SU-DHL-6 (cell line): ENCODE measurements around the gene VANGL1.

Source experiments
- H2AFZ ChIP-seq: fragments of 200-600 bp; sonication (generic); 2 replicates; pipeline ENCODE4 v1.6.1; 2014; ENCODE audit warnings: low read depth, mild to moderate bottlenecking, moderate library complexity, mixed read lengths, antibody characterized with exemption, low read length; ENCODE audit not compliant: severe bottlenecking
- H3F3A ChIP-seq: fragments of 200-600 bp; shearing (Covaris generic); 2 replicates; pipeline ENCODE4 v1.6.0; 2016; ENCODE audit warnings: antibody characterized with exemption, mild to moderate bottlenecking; ENCODE audit not compliant: insufficient read depth
- H3K27ac ChIP-seq: fragments of 200-600 bp; sonication (generic); 2 replicates; pipeline ENCODE4 v1.5.1; 2016; ENCODE audit warnings: low read depth, mild to moderate bottlenecking, low read length, moderate library complexity, mixed read lengths
- H3K27me3 ChIP-seq: fragments of 200-600 bp; sonication (generic), shearing (Covaris generic); 2 replicates; pipeline ENCODE4 v1.6.0; 2014; ENCODE audit warnings: mild to moderate bottlenecking, low read length
- H3K36me3 ChIP-seq: fragments of 200-600 bp; sonication (generic); 2 replicates; pipeline ENCODE4 v1.6.1; 2014; ENCODE audit warnings: mild to moderate bottlenecking, low read length, mixed read lengths
- H3K4me2 ChIP-seq: fragments of 300-600, 200-600 bp; shearing (Covaris generic), sonication (generic); 2 replicates; pipeline ENCODE4 v1.6.0; 2014; ENCODE audit warnings: low read length, low read depth, mild to moderate bottlenecking; ENCODE audit not compliant: poor library complexity, severe bottlenecking
- H3K4me3 ChIP-seq: fragments of 200-600 bp; sonication (generic); 2 replicates; pipeline ENCODE4 v1.5.1; 2014; ENCODE audit warnings: antibody characterized with exemption, low read length, mild to moderate bottlenecking, mixed read lengths; ENCODE audit not compliant: insufficient read depth, poor library complexity, severe bottlenecking
- H3K79me2 ChIP-seq: fragments of 200-600 bp; sonication (generic); 2 replicates; pipeline ENCODE4 v1.6.1; 2014; ENCODE audit warnings: mild to moderate bottlenecking, low read length, moderate library complexity; ENCODE audit not compliant: insufficient read depth
- H3K9ac ChIP-seq: fragments of 200-600 bp; sonication (generic); 2 replicates; pipeline ENCODE4 v1.7.0; 2014; ENCODE audit warnings: mild to moderate bottlenecking, low read length
- H3K9me2 ChIP-seq: fragments of 200-600 bp; sonication (generic); replicated peaks from 2 replicates; pipeline ENCODE4 v1.6.1; 2014; ENCODE audit warnings: low read length; ENCODE audit not compliant: insufficient read depth
- H3K9me3 ChIP-seq: fragments of 200-600 bp; sonication (generic); 2 replicates; pipeline ENCODE4 v1.6.1; 2014; ENCODE audit warnings: low read length, mixed read lengths; ENCODE audit not compliant: insufficient read depth
- H4K20me1 ChIP-seq: fragments of 200-600 bp; sonication (generic); 2 replicates; pipeline ENCODE4 v1.6.1; 2014; ENCODE audit warnings: low read depth, mild to moderate bottlenecking, antibody characterized with exemption, low read length, moderate library complexity, mixed read lengths
- CTCF ChIP-seq: fragments of 200-600 bp; sonication (generic); IDR thresholded peaks from one replicate; pipeline ENCODE4 v1.5.1; 2017; ENCODE audit warnings: antibody characterized with exemption, mild to moderate bottlenecking, low read length, moderate library complexity; ENCODE audit not compliant: insufficient read depth, poor library complexity, severe bottlenecking
- EZH2phosphoT487 ChIP-seq: fragments of 200-600 bp; sonication (generic), shearing (Covaris generic); conservative IDR thresholded peaks from 2 replicates; pipeline ENCODE4 v1.6.1; 2018; ENCODE audit warnings: mild to moderate bottlenecking, antibody characterized with exemption, low read length, moderate library complexity, mixed read lengths

Gene VANGL1

GRCh38 chr1:115642168-115643072, 650 bp downstream of the VANGL1 start:
- H3F3A ChIP-seq = no peaks in the 10 kb centered on the region
- no peaks in the 10 kb centered on the region for H4K20me1 ChIP-seq
- no peaks in the 10 kb centered on the region for H3K79me2 ChIP-seq
- no peaks in the 10 kb centered on the region for H3K9me2 ChIP-seq
- H3K4me3 ChIP-seq = no peak overlapping the region
- H3K36me3 ChIP-seq = no peaks in the 10 kb centered on the region
- H3K9ac ChIP-seq = no peak overlapping the region
- H3K27ac ChIP-seq = no peak overlapping the region
- H3K4me2 ChIP-seq = no peak overlapping the region
- no peak overlapping the region for H2AFZ ChIP-seq
- no peak for TF ChIP-seq CTCF
- TF ChIP-seq EZH2phosphoT487 = no peak
- H3K27me3 ChIP-seq = no peaks in the 10 kb centered on the region
- H3K9me3 ChIP-seq = no peaks in the 10 kb centered on the region

- no peak overlapping the region for H3K4me3 ChIP-seq
- no peaks in the 10 kb centered on the region for H3K9me2 ChIP-seq
- H3K27me3 ChIP-seq = no peaks in the 10 kb centered on the region
- H3K9ac ChIP-seq = no peak overlapping the region
- no peaks in the 10 kb centered on the region for H4K20me1 ChIP-seq
- no peaks in the 10 kb centered on the region for H3F3A ChIP-seq
- no peak for TF ChIP-seq EZH2phosphoT487
- TF ChIP-seq CTCF = no peak
- no peaks in the 10 kb centered on the region for H3K36me3 ChIP-seq
- no peaks in the 10 kb centered on the region for H3K9me3 ChIP-seq
- H2AFZ ChIP-seq = no peak overlapping the region
- no peaks in the 10 kb centered on the region for H3K79me2 ChIP-seq
- H3K4me2 ChIP-seq = no peak overlapping the region
- H3K27ac ChIP-seq = no peak overlapping the region
These were observed 1.5 kb downstream of the VANGL1 start for GRCh38 chr1:115643225-115643624.

GRCh38 chr1:115643666-115644065, 1.9 kb downstream of the VANGL1 start:
- Histone ChIP-seq H3K9me3 (no peaks in the 10 kb centered on the region), H3F3A (no peaks in the 10 kb centered on the region), H3K9ac (no peak overlapping the region), H3K27me3 (no peaks in the 10 kb centered on the region), H3K9me2 (no peaks in the 10 kb centered on the region), H3K4me2 (no peak overlapping the region), H3K4me3 (no peak overlapping the region), H3K27ac (no peak overlapping the region), H4K20me1 (no peaks in the 10 kb centered on the region), H2AFZ (no peak overlapping the region), H3K36me3 (no peaks in the 10 kb centered on the region), H3K79me2 (no peaks in the 10 kb centered on the region)
- TF ChIP-seq CTCF = no peak
